Nephron (organoid): ENCODE results near the gene SLFN12L.

Experiments used
- H3K27ac Mint-ChIP-seq, 3 experiments: 2 replicates each; pipeline ENCODE4 v1.8.0; 2020; ENCODE audit warnings: mixed read lengths in 3 of 3, mild to moderate bottlenecking in 2 of 3, moderate library complexity in 1 of 3
- H3K27me3 Mint-ChIP-seq: 2 replicates; pipeline ENCODE4 v1.8.0; 2021; ENCODE audit warnings: low read depth, mild to moderate bottlenecking, moderate library complexity, mixed read lengths
- H3K36me3 Mint-ChIP-seq: 2 replicates; pipeline ENCODE4 v1.8.0; 2020; ENCODE audit warnings: low read depth, mixed read lengths
- H3K4me1 Mint-ChIP-seq: 2 replicates; pipeline ENCODE4 v1.8.0; 2020; ENCODE audit warnings: mixed read lengths
- H3K4me3 Mint-ChIP-seq, 3 experiments: 2 replicates each; pipeline ENCODE4 v1.8.0; 2020; ENCODE audit warnings: mild to moderate bottlenecking in 3 of 3, mixed read lengths in 3 of 3, moderate library complexity in 2 of 3
- H3K9me3 Mint-ChIP-seq: 2 replicates; pipeline ENCODE4 v1.8.0; 2020; ENCODE audit warnings: mixed read lengths
- CTCF ChIP-seq, 3 experiments: fragments of 200-600 bp; sonication (generic); IDR thresholded peaks; one replicate each; pipeline ENCODE4 v1.5.0; 2021; ENCODE audit warnings: antibody characterized with exemption in 3 of 3; ENCODE audit not compliant: unreplicated experiment in 3 of 3

SLFN12L gene

DNA sequence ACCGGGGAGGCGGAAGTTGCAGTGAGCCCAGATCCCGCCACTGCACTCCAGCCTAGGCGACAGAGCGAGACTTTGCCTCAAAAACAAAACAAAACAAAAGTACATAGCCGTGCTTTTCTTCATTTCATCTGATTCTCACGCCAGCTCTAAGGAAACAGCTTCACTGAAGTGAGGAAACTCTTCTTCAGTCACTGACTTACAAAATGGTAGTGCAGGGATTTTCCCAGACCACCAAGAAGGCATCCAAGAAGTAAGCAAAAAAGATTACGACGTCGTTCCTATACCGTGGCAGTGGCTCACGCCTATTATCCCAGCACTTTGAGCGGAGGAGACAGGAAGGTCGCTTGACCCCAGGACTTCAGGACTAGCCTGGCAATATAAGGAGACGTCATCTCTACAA is 48.5 kb downstream of the SLFN12L start:
- no peak overlapping the region for H3K27ac Mint-ChIP-seq
- peaks cover 99% of the 10 kb centered on the region for H3K27me3 Mint-ChIP-seq
- no peak overlapping the region for H3K4me3 Mint-ChIP-seq
- no peaks in the 10 kb centered on the region for H3K4me1 Mint-ChIP-seq
- TF ChIP-seq CTCF (IDR thresholded peaks at IDR 0.05; ENCODE audit: unreplicated experiment in 3 of 3): no peak
- H3K9me3 Mint-ChIP-seq: peaks cover 19% of the 10 kb centered on the region
- no peaks in the 10 kb centered on the region for H3K36me3 Mint-ChIP-seq

GRCh38 chr17:35486920-35487732 is 50.4 kb downstream of the SLFN12L start:
- H3K36me3 Mint-ChIP-seq: no peaks in the 10 kb centered on the region
- no peak overlapping the region for H3K27ac Mint-ChIP-seq
- H3K9me3 Mint-ChIP-seq: peaks cover 19% of the 10 kb centered on the region
- H3K27me3 Mint-ChIP-seq: peaks cover 99% of the 10 kb centered on the region
- no peak for TF ChIP-seq CTCF (IDR thresholded peaks at IDR 0.05; ENCODE audit: unreplicated experiment in 3 of 3)
- H3K4me1 Mint-ChIP-seq: no peaks in the 10 kb centered on the region
- H3K4me3 Mint-ChIP-seq: peak overlapping the region; percentile 67 to 82 (median 79)

GRCh38 chr17:35479271-35479670 is 58.2 kb downstream of the SLFN12L start:
- Mint-ChIP-seq H3K36me3 (no peaks in the 10 kb centered on the region), H3K27ac (no peak overlapping the region), H3K27me3 (peaks cover 92% of the 10 kb centered on the region), H3K9me3 (no peaks in the 10 kb centered on the region), H3K4me1 (no peaks in the 10 kb centered on the region), H3K4me3 (no peak overlapping the region)
- no peak for TF ChIP-seq CTCF (IDR thresholded peaks at IDR 0.05; ENCODE audit: unreplicated experiment in 3 of 3)

DNA sequence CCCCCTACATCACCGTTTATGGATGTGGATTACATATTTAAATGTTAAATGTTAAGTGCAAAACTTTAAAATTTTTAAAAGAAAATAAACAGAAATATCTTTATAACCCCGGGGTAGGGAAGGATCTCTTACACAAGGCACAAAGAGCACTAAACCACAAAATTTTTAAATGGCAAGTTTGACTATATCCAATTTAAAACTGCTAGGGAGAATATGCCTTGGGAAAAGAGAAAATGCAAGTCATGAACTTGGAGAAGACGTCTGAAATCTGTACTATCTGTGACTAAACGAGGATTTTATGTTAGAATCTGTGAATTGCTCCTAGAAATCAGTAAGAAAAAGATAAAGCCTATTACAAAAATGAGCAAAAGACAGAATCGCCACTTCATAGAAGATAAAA is 60.2 kb downstream of the SLFN12L start:
- H3K4me1 Mint-ChIP-seq: no peaks in the 10 kb centered on the region

DNA sequence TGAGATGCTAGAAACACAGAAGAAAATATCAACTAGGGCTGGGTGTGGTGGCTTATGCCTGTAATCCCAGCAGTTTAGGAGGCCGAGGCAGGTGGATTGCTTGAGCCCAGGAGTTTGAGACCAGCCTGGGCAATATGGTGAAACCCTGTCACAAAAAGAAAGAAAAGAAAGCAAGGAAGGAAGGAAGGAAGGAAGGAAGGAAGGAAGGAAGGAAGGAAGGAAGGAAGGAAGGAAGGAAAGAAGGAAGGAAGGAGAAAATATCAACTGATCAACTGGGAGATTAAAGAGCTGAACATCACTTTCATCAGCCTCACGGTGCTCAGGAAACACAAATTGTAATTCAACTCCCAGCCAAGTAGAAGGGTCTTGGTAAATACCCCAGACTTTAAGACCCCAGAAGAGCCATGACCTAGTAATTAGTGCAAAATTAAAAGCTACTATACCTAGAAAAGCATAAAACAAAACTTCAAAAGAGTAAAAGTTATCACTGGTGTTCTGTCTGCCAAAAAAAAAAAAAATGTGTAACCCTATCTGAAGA is 61.1 kb downstream of the SLFN12L start:
- no peaks in the 10 kb centered on the region for H3K36me3 Mint-ChIP-seq
- no peaks in the 10 kb centered on the region for H3K4me1 Mint-ChIP-seq
- TF ChIP-seq CTCF (IDR thresholded peaks at IDR 0.05; ENCODE audit: unreplicated experiment in 3 of 3): no peak
- H3K27me3 Mint-ChIP-seq: peaks cover 78% of the 10 kb centered on the region
- H3K4me3 Mint-ChIP-seq: no peak overlapping the region
- H3K27ac Mint-ChIP-seq: no peak overlapping the region
- peaks cover 5% of the 10 kb centered on the region for H3K9me3 Mint-ChIP-seq

More for the DNA sequence above, 60.2 kb downstream of the SLFN12L start:
- H3K36me3 Mint-ChIP-seq: no peaks in the 10 kb centered on the region
- H3K27ac Mint-ChIP-seq: no peak overlapping the region
- H3K9me3 Mint-ChIP-seq: peaks cover 2% of the 10 kb centered on the region
- H3K27me3 Mint-ChIP-seq: peaks cover 82% of the 10 kb centered on the region
- TF ChIP-seq CTCF (IDR thresholded peaks at IDR 0.05; ENCODE audit: unreplicated experiment in 3 of 3): no peak
- H3K4me3 Mint-ChIP-seq: no peak overlapping the region

GRCh38 chr17:35468475-35468874 is 69.0 kb downstream of the SLFN12L start:
- H3K27ac Mint-ChIP-seq: no peak overlapping the region
- no peak overlapping the region for H3K4me3 Mint-ChIP-seq
- TF ChIP-seq CTCF (IDR thresholded peaks at IDR 0.05; ENCODE audit: unreplicated experiment in 3 of 3): no peak

More at GRCh38 chr17:35468475-35468874, 69.0 kb downstream of the SLFN12L start:
- Mint-ChIP-seq H3K4me1 (no peaks in the 10 kb centered on the region), H3K9me3 (peaks cover 5% of the 10 kb centered on the region), H3K36me3 (no peaks in the 10 kb centered on the region), H3K27me3 (peaks cover 65% of the 10 kb centered on the region)
